ENCODE measurements around the gene FOXN4. TPM values are rescaled to one million over a fixed set of nuclear protein-coding genes. Genes with fewer than 3 reads are reported as not detected.

FOXN4 gene
- total RNA-seq, 2 experiments from 2014 or later = not detected

GRCh38 chr12:109352184-109352583, 43.1 kb upstream of the FOXN4 start:
- ATAC-seq = no peak
- TF ChIP-seq CTCF (IDR thresholded peaks at IDR 0.05) = no peak
- no peaks in the 10 kb centered on the region for H3K36me3 Mint-ChIP-seq (ENCODE audit: low read depth)
- peaks cover 14% of the 10 kb centered on the region for H3K27me3 Mint-ChIP-seq
- H3K4me1 Mint-ChIP-seq (ENCODE audit: low read depth) = no peaks in the 10 kb centered on the region
- DNase-seq = no peak
- POLR2A ChIA-PET = interaction anchor here (0.6 kb wide), 1 partner anchor 585 kb away, joined by 3 read pairs; no protein-coding TSS in a partner anchor
- CTCF ChIA-PET = no interaction called here
- intact Hi-C loops (cut with micrococcal nuclease) = no loop called here
- H3K9me3 Mint-ChIP-seq = no peaks in the 10 kb centered on the region
- H3K27ac Mint-ChIP-seq = no peak overlapping the region
- H3K4me3 Mint-ChIP-seq = no peak overlapping the region

GRCh38 chr12:109347589-109347988, 38.5 kb upstream of the FOXN4 start, which contains the start of gene MYO1H:
Gene MYO1H, plus strand, starts transcription at chr12:109347900. Its CDS starts 61 bp downstream, at chr12:109347961.
- no peak within 1 kb of the TSS for H3K27ac Mint-ChIP-seq
- H3K4me3 Mint-ChIP-seq = no peak within 1 kb of the TSS
- POLR2A ChIA-PET = interaction anchor here (0.5 kb wide), 1 partner anchor 74 kb away, joined by 3 read pairs; no protein-coding TSS in a partner anchor
- H3K4me1 Mint-ChIP-seq (ENCODE audit: low read depth) = no peaks in the 10 kb centered on the region
- no peak for TF ChIP-seq CTCF (IDR thresholded peaks at IDR 0.05)
- CTCF ChIA-PET = interaction anchor here (0.7 to 2.2 kb wide), 5 partner anchors 30 to 47 kb away, joined by 3 to 8 read pairs (median 3); no protein-coding TSS in a partner anchor
- no peaks in the 10 kb centered on the region for H3K36me3 Mint-ChIP-seq (ENCODE audit: low read depth)
- no peak for ATAC-seq
- H3K9me3 Mint-ChIP-seq = no peaks in the 10 kb centered on the region
- peaks cover 16% of the 10 kb centered on the region for H3K27me3 Mint-ChIP-seq
- intact Hi-C loops (cut with micrococcal nuclease) = loop anchor here (2.0 kb wide), 1 partner anchor 39 kb away; no protein-coding TSS in a partner anchor
- no peak for DNase-seq

DNA sequence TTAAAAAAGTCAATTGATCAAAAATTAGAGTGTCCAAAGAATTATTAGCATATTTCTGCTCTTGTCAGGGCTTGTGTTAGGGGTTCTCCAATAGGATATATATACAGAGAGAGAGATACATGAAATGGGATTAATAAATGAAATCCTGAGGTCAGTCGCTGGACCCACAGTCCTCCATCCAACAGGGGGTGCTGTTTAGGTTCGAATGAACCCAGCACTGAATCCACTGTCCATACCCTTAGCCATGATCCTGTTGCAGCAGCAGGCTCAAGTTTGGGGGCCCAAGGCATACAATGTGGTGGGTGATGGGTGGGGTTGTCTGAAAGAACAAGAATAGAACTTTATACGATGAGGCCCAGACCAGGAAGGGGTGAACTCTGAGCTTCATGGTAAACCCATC, 37.8 kb upstream of the FOXN4 start:
- intact Hi-C loops (cut with micrococcal nuclease) = loop anchor here (2.0 kb wide), 1 partner anchor 40 kb away; no protein-coding TSS in a partner anchor
- peak; percentile 40 for TF ChIP-seq CTCF (IDR thresholded peaks at IDR 0.05)
- Mint-ChIP-seq H3K4me3 (no peak overlapping the region), H3K27me3 (peaks cover 10% of the 10 kb centered on the region), H3K36me3 (ENCODE audit: low read depth) (no peaks in the 10 kb centered on the region), H3K4me1 (ENCODE audit: low read depth) (no peaks in the 10 kb centered on the region), H3K9me3 (no peaks in the 10 kb centered on the region), H3K27ac (no peak overlapping the region)
- ChIA-PET CTCF (interaction anchor here (0.6 to 2.2 kb wide), 6 partner anchors 31 to 47 kb away, joined by 3 to 8 read pairs (median 3); no protein-coding TSS in a partner anchor), POLR2A (no interaction called here)
- no peak for ATAC-seq
- peak; percentile 25 for DNase-seq

GRCh38 chr12:109345428-109345827, 36.3 kb upstream of the FOXN4 start:
- CTCF ChIA-PET = no interaction called here

More at GRCh38 chr12:109345428-109345827, 36.3 kb upstream of the FOXN4 start:
- Mint-ChIP-seq H3K27me3 (peaks cover 11% of the 10 kb centered on the region), H3K9me3 (no peaks in the 10 kb centered on the region), H3K27ac (no peak overlapping the region), H3K4me3 (no peak overlapping the region), H3K4me1 (ENCODE audit: low read depth) (no peaks in the 10 kb centered on the region), H3K36me3 (ENCODE audit: low read depth) (no peaks in the 10 kb centered on the region)
- intact Hi-C loops (cut with micrococcal nuclease) = no loop called here
- ATAC-seq (no peak), DNase-seq (no peak)
- no peak for TF ChIP-seq CTCF (IDR thresholded peaks at IDR 0.05)
- POLR2A ChIA-PET = no interaction called here

All from activated CD8-positive, alpha-beta T cell treated with anti-CD3 and anti-CD28 coated beads for 36 hours (primary cell).